SK-N-MC (cell line): Measurements from ENCODE around the gene CTF1.

Experiments used
- DNase-seq: peaks from one replicate; pipeline ENCODE4 v3.0.0-alpha.2; 2011; ENCODE audit warnings: low read depth, low spot score
- H3K27ac ChIP-seq: fragments of 200-600 bp; sonication (generic); 2 replicates; pipeline ENCODE4 v1.5.1; 2016; ENCODE audit warnings: mixed run types
- H3K36me3 ChIP-seq: fragments of 200-600 bp; sonication (generic); 2 replicates; pipeline ENCODE4 v1.6.1; 2017; ENCODE audit warnings: antibody characterized with exemption, low read length, mixed read lengths; ENCODE audit not compliant: insufficient read depth
- H3K4me3 ChIP-seq: fragments of 200-600 bp; sonication (generic); 2 replicates; pipeline ENCODE4 v1.5.1; 2016
- H3K9ac ChIP-seq: fragments of 200-600 bp; sonication (generic); 2 replicates; pipeline ENCODE4 v1.8.0; 2017; ENCODE audit warnings: mixed run types, mixed read lengths; ENCODE audit not compliant: insufficient read length
- H3K9me3 ChIP-seq: fragments of 200-600 bp; sonication (generic); 2 replicates; pipeline ENCODE4 v1.6.1; 2017; ENCODE audit warnings: low read depth, mild to moderate bottlenecking, antibody characterized with exemption, low read length, moderate library complexity, mixed read lengths
- EZH2 ChIP-seq: fragments of 200-600 bp; sonication (generic); IDR thresholded peaks from one replicate; pipeline ENCODE4 v1.6.1; 2017; ENCODE audit warnings: antibody characterized with exemption
- FOXP2 ChIP-seq: optimal IDR thresholded peaks from 2 replicates; pipeline ENCODE3; 2011; ENCODE audit warnings: mild to moderate bottlenecking, moderate library complexity; ENCODE audit not compliant: insufficient read depth; ENCODE audit errors: extremely low read length, control extremely low read depth
- POLR2AphosphoS5 ChIP-seq: IDR thresholded peaks from 2 replicates; pipeline ENCODE4 v1.6.1; 2012; ENCODE audit warnings: mild to moderate bottlenecking, low read depth, low read length, borderline replicate concordance

CTF1 gene

GRCh38 chr16:30924076-30924912 lies 27.9 kb downstream of the CTF1 start:
- peaks cover 5% of the 10 kb centered on the region; the same call in 1 of the 2 replicates for H3K36me3 ChIP-seq
- H3K4me3 ChIP-seq: peak overlapping the region; percentile 100
- H3K27ac ChIP-seq: peak overlapping the region; percentile 22; the same call in 1 of the 2 replicates
- no peak for DNase-seq
- peak overlapping the region; percentile 80 for H3K9ac ChIP-seq
- no peaks in the 10 kb centered on the region for H3K9me3 ChIP-seq
- TF ChIP-seq EZH2: no peak
- TF ChIP-seq FOXP2: no peak
- TF ChIP-seq POLR2AphosphoS5: no peak

GRCh38 chr16:30924913-30925631 lies 28.7 kb downstream of the CTF1 start:
- Histone ChIP-seq H3K9ac (peak overlapping the region; percentile 80), H3K4me3 (peak overlapping the region; percentile 100), H3K27ac (peak overlapping the region; percentile 22; the same call in 1 of the 2 replicates), H3K9me3 (no peaks in the 10 kb centered on the region), H3K36me3 (peaks cover 5% of the 10 kb centered on the region; the same call in 1 of the 2 replicates)
- TF ChIP-seq FOXP2 (no peak), EZH2 (no peak), POLR2AphosphoS5 (no peak)
- no peak for DNase-seq

DNA sequence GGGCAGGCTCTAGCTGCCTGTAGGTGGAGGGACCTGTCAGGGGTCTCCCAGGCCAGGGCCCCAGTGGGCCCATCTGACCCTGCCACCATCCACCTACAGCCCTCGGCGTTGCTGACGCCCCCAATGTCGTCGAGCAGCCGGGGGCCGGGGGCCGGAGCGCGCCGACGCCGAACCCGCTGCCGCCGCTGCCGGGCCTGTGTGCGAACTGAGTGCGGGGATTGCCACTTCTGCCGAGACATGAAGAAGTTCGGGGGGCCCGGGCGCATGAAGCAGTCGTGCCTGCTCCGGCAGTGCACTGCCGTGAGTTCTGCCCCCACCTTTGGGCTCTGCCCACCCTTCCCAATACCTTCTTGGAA lies 29.2 kb downstream of the CTF1 start:
- Histone ChIP-seq H3K9ac (no peak overlapping the region), H3K9me3 (no peaks in the 10 kb centered on the region), H3K4me3 (no peak overlapping the region), H3K27ac (no peak overlapping the region; the same call in 1 of the 2 replicates), H3K36me3 (peaks cover 9% of the 10 kb centered on the region)
- DNase-seq: no peak
- TF ChIP-seq POLR2AphosphoS5 (no peak), EZH2 (no peak), FOXP2 (no peak)

GRCh38 chr16:30925995-30926811 lies 29.8 kb downstream of the CTF1 start:
- H3K4me3 ChIP-seq: no peak overlapping the region
- TF ChIP-seq POLR2AphosphoS5 (no peak), FOXP2 (no peak), EZH2 (no peak)
- no peaks in the 10 kb centered on the region for H3K9me3 ChIP-seq
- H3K27ac ChIP-seq: peak overlapping the region; percentile 50
- peaks cover 13% of the 10 kb centered on the region for H3K36me3 ChIP-seq
- no peak for DNase-seq
- no peak overlapping the region for H3K9ac ChIP-seq

DNA sequence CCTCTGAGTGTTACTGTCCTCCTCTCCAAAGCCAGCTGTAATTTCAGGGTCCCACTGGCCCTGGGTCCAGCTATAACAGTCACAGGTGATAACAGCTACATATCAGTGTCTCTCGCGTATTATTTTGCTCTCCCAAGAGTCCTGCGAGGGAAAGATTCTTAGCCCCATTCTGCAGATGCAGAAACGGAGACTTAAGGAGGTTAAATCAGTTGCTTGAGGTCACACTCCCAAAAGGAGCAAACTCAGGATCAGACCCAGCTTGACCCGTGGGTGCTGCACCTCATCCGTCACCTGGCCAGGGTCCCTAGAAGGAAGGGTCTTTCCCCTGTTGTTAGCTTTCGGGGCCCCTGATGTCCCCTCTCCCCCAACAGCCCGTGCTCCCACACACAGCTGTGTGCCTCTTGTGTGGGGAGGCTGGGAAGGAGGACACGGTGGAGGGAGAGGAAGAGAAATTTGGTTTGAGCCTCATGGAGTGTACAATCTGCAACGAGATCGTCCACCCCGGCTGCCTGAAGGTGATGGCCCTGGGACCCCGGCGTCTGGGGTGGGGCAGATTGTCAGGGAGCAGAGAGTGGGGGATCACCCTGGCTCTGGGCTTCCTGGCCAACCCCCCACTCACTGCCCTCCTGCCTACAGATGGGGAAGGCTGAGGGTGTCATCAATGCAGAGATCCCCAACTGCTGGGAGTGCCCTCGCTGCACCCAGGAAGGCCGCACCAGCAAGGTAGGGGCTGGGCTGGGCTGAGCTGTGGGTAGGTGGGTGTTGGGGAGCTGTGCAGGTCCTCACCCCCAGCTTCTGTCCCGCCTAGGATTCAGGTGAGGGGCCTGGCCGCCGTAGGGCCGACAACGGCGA lies 30.7 kb downstream of the CTF1 start:
- no peak overlapping the region for H3K9ac ChIP-seq
- peaks cover 20% of the 10 kb centered on the region for H3K36me3 ChIP-seq
- peak overlapping the region; percentile 50; the same call in 1 of the 2 replicates for H3K27ac ChIP-seq
- H3K9me3 ChIP-seq: no peaks in the 10 kb centered on the region
- TF ChIP-seq FOXP2 (no peak), EZH2 (no peak), POLR2AphosphoS5 (no peak)
- no peak for DNase-seq
- 0 out of 2 replicates have a peak overlapping the region, but pooled peaks have one; percentile 18 for H3K4me3 ChIP-seq

DNA sequence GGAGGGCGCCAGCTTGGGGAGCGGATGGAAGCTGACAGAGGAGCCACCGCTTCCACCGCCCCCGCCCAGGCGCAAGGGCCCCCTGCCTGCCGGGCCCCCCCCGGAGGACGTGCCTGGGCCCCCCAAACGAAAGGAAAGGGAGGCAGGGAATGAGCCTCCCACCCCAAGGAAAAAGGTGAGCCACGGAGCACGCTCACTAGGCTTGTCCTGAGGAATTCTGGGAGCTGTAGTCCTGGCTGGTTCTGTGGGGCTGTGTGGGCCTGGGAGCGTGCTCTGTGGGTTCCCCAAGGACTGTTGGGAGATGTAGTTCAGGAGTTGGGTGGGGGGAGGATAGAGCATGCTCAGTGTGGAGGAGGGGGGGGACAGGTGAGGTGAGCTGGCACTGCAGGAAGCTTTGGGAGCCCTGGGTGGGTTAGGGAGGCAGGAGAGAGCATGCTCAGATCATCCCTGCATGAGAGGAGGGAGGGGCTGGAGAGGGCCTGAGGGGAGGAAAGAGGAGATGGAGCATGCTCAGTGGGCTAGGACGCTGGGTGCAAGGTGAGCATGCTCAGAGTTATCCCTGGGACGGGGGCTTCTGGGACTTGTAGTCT lies 31.5 kb downstream of the CTF1 start:
- DNase-seq: peak; percentile 52
- H3K9me3 ChIP-seq: no peaks in the 10 kb centered on the region
- H3K4me3 ChIP-seq: 0 out of 2 replicates have a peak overlapping the region, but pooled peaks have one; percentile 18
- H3K27ac ChIP-seq: no peak overlapping the region
- no peak for TF ChIP-seq POLR2AphosphoS5
- TF ChIP-seq EZH2: no peak
- no peak for TF ChIP-seq FOXP2
- H3K36me3 ChIP-seq: peaks cover 23% of the 10 kb centered on the region
- H3K9ac ChIP-seq: no peak overlapping the region

DNA sequence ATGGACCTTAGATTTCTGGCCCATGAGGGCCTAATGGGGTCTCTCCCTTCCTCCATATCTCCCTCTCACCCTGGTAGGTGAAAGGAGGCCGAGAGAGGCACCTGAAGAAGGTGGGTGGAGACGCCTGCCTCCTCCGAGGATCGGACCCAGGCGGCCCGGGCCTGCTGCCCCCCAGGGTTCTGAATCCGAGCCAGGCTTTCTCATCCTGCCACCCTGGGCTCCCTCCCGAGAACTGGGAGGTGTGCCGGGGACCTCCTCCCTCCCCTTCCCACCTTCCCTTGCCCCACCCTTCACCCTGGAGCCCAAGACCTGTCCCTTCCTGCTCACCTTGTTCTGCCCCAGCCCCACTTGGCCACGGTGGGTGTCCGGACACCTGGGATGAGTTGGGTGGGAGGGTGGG lies 32.0 kb downstream of the CTF1 start:
- TF ChIP-seq EZH2 (no peak), POLR2AphosphoS5 (no peak), FOXP2 (no peak)
- Histone ChIP-seq H3K36me3 (peaks cover 23% of the 10 kb centered on the region), H3K9ac (no peak overlapping the region), H3K27ac (no peak overlapping the region), H3K9me3 (no peaks in the 10 kb centered on the region), H3K4me3 (no peak overlapping the region)
- no peak for DNase-seq
